GM21528 (cell line): Measurements from ENCODE around the gene TMEM151B.
A peak's percentile ranks its signal among the peaks of the same experiment; 100 is the strongest.

Source experiments
- ATAC-seq: cut with Tn5 transposase; IDR thresholded peaks from one replicate; pipeline ENCODE4 v1.9.1; 2021; ENCODE audit warnings: mild to moderate bottlenecking, moderate library complexity; ENCODE audit not compliant: unreplicated experiment, low FRiP score

Gene TMEM151B

DNA sequence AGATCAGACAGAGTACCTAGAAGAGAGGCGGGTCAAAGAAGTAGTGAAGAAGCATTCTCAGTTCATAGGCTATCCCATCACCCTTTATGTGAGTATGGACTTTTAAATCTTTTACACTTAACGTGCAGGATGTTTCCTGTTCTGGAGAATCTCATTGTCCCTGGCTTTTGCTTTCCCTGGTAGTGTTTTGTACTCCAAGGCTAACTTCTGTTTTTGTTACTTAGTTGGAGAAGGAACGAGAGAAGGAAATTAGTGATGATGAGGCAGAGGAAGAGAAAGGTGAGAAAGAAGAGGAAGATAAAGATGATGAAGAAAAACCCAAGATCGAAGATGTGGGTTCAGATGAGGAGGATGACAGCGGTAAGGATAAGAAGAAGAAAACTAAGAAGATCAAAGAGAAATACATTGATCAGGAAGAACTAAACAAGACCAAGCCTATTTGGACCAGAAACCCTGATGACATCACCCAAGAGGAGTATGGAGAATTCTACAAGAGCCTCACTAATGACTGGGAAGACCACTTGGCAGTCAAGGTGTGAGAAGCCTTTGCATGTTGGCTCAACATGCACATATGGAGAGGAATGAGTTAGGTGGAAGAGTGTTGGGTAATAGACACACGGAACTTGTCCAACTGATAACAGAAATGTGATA is 20.1 kb upstream of the TMEM151B start:
- ATAC-seq = no peak

DNA sequence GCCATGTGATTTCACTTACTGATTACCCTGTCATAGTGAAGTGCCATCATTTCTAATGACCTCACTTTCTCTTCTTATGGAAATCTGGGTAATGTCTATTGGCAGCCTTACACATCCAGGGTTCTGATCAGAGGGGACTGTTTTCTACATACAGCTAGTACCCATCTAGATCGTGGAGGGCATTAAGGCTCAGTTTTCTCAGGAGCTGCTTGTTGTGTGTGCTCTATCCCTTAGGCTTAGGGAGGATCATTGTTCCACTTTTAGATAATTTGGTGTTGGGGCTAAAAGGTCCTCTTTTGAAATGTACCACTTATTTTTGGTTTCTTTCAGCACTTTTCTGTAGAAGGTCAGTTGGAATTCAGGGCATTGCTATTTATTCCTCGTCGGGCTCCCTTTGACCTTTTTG is 19.5 kb upstream of the TMEM151B start:
- no peak for ATAC-seq

DNA sequence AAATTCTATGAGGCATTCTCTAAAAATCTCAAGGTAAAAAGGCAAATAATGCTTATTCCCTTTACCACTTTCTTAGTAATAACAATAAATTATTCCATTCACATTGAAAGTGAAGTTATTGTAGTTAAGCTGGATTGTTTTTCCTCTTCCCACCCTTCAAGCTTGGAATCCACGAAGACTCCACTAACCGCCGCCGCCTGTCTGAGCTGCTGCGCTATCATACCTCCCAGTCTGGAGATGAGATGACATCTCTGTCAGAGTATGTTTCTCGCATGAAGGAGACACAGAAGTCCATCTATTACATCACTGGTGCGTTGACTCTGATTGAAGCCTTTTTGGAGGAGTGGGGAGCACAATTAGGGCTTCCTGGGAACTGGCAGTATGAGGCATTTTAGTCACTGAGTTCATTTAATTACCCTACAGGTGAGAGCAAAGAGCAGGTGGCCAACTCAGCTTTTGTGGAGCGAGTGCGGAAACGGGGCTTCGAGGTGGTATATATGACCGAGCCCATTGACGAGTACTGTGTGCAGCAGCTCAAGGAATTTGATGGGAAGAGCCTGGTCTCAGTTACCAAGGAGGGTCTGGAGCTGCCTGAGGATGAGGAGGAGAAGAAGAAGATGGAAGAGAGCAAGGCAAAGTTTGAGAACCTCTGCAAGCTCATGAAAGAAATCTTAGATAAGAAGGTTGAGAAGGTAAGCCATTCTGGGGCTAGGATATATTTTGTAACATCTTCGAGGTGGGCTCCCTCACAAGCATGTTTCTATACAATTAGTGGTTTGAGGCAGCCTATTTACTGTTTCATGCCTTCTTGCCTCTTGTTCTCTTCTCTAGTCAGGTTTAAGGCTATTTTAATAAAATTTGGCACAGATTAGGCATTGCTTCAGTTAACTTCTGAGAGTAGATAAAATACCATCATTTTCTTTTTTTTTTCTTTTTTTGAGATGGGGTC is 18.4 kb upstream of the TMEM151B start:
- no peak for ATAC-seq

DNA sequence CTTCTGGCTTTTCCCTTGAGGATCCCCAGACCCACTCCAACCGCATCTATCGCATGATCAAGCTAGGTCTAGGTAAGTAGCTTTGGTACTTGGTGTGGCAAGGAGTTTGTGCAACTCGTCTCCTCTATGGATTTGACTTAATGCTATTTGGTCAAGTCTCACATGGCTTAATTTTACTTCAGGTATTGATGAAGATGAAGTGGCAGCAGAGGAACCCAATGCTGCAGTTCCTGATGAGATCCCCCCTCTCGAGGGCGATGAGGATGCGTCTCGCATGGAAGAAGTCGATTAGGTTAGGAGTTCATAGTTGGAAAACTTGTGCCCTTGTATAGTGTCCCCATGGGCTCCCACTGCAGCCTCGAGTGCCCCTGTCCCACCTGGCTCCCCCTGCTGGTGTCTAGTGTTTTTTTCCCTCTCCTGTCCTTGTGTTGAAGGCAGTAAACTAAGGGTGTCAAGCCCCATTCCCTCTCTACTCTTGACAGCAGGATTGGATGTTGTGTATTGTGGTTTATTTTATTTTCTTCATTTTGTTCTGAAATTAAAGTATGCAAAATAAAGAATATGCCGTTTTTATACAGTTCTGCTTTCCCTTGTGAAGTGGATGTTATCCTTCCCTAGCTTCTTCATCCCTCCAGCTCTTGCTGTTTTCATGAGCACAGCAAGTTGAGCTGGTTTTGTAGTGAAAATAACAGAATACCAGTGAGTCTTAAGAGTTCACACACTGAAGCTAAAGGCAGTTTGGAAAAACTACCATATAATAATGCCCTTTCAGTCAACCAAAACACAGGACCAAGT is 16.7 kb upstream of the TMEM151B start:
- ATAC-seq = no peak

DNA sequence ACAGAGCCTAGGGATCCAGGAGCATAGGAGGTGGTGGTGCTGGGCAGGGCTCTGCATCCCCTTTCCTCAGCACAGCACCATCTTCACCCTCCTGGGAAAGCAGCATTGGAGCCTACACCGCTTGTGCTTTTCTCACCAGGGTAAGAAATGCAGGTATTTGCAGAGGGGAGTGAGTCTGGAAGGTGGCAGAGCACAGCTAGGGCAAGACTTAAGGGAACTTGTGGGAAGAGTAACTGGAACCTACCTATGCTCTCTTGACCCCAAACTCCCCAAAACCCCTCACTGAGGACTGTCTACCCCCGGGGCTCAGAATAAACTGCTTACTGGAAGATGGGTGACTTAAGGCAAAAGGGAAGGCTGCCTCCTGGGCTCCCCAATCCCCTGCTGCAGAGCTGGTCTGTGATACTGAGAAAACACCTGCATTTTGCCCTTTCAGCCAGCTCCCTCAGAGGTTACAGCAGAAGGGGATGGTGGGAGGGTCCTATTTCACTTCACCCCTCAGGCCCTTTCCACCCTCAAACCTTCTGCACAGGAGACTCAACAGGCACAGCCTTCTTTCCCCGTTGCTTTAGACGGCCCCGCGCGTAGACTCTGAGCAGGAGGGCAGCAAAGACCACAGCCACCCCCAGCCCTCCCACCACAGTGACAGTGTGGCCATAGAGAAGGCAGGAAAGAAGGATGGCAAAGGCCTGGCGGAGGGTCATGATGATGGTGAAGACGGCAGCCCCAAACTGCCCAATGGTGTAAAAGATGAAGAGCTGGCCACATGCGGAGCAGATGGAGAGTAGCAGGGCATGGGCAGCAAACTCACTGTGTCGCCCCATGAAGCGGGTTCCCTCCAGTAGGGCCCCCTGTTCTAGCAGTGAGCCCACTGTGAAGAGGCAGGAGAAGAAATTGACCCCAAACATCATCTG is 15.8 kb upstream of the TMEM151B start:
- no peak for ATAC-seq

DNA sequence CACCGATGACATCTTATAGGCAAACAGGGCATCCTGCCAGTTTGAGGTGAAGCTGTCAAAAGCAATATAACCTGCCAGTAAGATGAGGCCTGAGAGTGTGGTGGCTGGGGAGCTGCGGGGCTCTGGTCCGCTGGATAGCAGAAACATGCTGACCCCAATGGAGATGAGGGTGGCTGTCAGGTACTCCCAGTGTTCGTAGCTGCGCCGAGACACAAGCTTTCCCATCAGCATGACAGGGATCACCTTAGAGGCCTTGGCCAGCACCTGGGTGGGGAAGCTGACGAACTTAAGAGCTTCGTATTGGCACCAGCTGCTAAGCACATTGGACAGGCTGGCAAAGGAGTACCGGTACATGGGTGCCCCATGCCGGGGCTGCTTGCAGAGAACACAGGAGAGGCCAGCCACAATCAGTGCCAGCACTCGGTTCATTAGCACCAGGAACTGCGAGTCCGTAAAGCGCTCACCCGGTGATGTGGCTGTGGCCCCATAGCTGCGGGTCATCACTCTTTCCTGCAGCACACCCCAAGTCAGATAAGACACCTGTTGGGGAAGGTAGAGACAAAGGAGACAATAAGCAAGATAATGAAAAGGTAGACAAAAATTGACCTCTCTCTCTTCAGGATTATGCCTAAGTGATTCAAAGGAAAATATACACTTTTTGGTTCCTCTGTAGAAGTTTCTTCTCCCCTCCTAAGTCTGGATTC is 15.0 kb upstream of the TMEM151B start:
- no peak for ATAC-seq

DNA sequence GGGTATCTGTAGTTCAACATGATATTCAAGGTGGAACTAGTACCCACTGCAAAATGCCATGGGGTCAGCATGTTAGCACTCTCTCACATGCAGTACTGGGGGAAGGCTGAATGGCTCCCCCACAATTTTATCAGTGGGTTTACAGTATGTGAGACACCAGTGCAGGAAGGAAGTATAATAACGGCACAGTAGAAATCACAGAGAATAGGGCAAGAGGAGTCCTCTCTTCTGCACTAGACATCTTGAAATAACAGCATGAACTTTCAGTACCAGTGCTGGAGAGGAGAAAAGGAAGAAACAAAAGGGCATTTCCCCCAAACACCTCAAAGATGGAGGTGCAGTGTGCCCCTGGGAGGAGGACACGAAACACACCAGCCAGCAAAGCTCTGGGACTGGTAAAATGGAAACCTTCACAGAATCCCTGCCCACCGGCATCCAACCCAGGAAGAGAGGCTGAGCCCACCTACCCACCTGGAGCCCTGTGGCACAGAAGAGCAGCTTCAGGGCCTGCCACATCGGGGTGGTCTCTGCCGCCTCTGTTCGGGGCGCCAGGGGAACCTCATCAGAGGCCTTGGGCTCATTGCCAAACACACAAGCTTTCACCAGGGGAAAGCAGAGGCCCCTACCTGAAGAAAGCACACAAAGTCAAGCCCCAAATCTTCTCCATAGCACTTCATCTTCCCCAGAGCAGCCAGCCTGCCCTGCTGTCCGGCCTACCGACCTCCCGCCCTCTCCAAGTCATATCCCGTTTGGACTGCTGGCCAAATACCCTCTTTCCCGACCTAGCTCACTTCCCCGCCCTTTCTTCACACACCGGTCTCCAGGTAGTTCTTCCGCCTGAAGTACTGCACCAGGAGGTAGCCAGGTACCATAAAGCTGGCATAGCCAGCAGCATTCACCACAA is 14.1 kb upstream of the TMEM151B start:
- ATAC-seq = no peak

DNA sequence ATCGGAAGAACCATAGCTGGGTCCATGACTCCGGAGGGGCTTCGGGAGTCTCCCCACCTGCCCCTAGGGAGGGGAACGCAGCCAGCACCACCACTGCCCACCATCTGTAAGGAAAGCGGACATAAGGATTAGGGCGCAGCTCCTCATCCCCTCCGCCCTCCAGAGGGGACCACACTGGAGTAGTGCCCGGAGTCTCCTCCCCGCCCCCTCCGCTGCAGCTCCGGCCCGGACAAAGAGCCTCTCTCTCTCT is 13.6 kb upstream of the TMEM151B start:
- ATAC-seq = peak; percentile 1

DNA sequence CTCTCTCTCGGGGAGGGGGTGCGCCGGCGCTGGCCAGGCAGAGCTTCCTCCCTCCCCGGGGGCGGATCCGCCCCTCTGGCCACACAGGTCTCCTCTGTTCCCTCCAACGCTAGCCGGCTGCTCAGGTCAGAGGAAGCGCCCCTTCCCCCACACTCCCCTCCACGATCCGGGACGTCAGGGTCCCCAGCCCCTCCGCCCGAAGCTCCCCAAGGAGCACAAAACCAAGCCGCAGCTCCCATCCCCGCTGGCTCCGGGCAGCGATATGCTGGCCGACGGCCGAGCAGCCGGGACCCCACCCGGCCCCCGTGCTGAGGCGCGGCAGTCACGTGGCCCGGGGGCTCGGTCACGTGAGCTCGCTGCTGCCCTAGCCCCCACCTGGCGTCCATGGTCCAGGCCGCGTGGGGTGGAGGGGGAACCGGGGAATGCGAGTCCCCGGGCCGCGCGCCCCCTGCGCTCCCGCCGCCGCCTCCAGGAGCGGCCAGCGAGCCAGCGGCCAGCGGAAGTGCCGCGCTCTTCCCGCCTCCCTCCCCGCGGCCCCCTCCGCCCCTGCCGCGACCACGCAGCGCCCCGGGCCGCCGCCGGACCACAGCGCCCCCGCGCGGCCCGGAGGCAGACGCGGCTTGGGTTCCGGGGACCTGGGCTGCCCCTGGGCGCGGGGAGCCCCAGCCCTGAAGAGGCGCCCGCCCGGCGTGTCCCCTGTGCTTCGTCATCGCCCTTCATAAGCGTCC is 13.1 kb upstream of the TMEM151B start, which contains the start of gene SLC35B2:
SLC35B2 (minus strand) TSS at position 504 of the 728 bp plus-strand sequence; CDS start at position 386, 118 bp downstream.
- peak; percentile 47 for ATAC-seq

DNA sequence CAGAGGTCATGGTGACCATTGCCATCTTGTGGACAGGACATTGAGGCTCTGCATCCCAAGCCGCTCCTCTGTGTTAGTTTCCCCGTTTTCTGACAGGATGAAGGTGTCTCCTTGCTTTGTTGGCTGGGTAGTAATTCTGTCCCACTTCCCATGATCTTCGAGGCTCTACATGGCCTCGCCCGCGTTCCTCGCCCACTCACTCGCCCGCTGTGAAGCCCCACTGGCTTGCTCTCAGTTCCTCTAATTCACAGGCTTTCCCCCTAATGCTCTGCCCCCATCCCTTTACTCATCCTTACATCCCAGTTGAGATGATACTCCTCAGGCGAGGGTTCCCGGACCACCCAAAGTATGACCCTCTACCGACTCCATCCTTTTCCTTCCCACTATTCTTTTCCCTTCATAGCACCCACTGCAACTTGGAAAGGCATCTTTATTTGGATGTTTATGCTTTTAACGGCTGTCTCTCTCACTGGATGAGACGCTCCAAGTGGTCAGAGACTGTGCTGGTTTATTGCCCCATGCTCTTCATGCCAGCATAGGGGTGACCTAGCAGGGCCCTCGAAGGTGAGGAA is 12.4 kb upstream of the TMEM151B start:
- ATAC-seq = peak; percentile 4

DNA sequence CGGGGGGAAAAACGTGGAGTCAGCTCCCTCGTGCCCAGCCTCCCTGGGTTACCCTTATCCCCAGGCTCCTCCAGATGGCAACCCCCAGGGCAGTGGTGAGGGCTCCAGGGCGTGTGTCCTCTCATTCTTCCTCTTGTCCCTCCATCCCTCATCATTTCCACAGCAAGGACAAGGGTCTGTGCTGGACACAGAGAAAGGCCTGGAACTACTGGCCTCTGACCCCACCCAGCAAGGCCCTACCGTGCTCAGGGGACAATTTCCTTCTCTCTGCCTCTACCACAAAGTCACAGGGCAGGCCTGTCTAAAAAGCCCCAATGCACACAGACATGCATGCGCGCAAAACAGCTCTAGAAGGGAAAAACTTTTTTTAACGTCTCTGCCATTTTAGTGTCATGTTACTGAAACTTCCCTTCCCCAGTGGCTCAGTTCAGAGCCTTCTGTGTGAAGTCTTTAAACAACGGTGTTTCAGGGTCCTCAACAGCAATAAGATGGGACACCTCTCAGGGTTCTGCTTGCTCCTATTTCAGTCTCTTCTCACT is 11.9 kb upstream of the TMEM151B start:
- ATAC-seq = no peak

DNA sequence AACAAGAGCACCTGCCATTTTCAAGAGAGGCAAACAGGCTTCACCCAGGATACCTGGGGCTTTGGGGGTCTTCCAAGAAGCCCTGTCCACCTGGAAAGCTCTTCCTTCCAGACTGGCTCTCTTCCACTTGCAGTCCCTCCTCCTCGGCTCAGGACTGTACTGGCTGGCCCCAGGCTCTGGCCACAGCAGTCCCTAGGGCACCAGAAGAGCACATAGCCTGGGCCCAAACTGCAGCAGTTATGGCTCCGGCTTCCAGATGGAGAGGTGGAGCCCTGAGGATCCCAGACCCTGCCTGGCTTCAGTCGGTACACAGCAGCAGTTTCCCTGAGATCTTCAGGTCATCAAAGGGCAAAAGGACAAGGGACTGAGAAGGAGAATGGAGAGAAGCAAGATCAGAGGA is 11.3 kb upstream of the TMEM151B start:
- no peak for ATAC-seq

DNA sequence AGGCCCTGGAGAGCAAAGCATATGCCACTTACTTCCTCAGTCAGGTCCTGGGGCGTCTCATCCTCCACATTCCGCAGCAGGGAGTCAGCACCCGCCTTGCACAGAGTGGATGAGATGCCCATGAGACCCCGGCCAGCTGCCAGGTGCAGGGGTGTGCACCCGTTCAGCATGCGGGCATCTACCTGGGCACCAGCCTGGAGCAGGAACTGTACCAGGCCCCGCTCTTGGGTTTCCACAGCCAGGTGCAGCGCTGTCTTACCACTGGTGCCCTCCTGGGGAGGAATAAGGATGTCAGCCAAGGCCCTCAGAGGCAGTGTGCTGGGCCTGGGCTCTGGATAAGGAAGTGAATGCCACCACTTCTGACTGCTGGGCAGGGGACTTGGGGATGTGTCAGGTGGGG is 10.2 kb upstream of the TMEM151B start:
- ATAC-seq = no peak

DNA sequence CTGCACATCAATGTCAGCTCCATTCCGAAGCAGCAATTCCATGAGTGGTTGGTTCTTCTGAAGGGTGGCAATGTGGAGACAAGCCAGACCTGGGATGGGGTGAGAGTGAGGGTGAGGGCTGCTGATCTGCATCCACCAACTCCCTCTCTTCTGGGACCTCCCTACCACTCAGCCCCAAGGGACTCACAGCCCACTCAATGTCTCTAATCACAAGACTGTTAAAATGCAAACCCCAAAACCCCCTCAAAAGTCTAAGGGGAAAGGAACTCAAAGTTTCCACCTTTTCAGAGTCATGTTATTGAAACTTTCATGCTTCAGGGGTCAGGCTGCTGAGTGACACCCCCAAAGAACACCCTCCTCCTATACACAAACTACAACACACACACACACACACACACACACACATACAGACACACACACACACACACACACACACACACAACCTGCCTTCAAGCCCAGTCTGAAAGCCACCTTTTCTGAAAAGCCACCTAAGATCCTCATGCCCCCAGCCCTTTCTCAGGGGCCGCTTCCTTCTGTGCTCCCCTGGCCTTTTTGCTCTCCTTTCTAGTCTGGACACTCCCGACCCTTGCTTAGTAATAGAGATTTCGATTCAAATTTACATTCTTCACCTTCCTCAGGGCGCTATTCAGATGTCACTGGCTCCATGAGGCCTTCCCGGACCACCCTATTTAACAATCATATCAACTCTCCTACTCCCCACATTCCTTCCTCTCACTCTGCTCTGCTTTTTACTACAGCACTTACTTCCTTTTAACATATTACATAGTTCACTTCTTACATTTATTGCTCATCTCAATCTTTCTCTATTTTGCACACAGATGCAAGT is 9.6 kb upstream of the TMEM151B start:
- no peak for ATAC-seq

DNA sequence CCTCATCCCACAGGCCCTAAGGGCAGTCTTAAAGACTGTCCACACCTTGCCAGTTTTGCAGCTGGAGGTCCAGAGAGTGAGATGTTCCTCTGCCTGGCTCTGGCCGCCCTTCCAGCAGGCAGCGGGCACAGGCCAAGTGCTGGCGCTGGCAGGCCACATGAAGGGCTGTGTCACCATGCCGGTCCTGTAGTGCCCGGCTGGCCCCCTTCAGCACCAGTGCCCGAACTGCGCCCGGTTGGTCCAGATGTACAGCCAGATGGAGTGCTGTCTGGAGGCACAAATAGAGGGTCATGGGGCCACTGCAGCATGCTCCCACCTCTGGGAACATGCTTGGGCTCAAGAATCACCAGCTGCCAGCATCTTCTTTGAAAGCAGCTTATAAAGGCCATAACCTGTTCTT is 8.7 kb upstream of the TMEM151B start:
- ATAC-seq = no peak
